CD8-positive, alpha-beta memory T cell (primary cell): ENCODE data around the gene MATN1. TPM values are rescaled to one million over a fixed set of nuclear protein-coding genes. Genes with fewer than 3 reads are reported as not detected.

Experiments
- CTCF ChIA-PET: fragments of 350-600 bp; sonication (Branson Sonifier 250); formaldehyde crosslinking; loops from one replicate; lab custom pipeline; 2021; ENCODE audit warnings: antibody characterized with exemption; lab: Charles Lee
- POLR2A ChIA-PET: fragments of 350-600 bp; sonication (Branson Sonifier 250); formaldehyde crosslinking; loops from one replicate; lab custom pipeline; 2021; ENCODE audit warnings: antibody characterized with exemption; lab: Charles Lee
- DNase-seq, 5 donors: peaks; one replicate each; pipeline versions ENCODE4 v3.0.0 to v3.0.0-alpha.2; 2020 to 2022; ENCODE audit warnings: mixed read lengths in 1 of 5
- H3K27ac ChIP-seq: one replicate; pipeline ENCODE4 v1.7.0; 2013; ENCODE audit warnings: low read depth, mild to moderate bottlenecking, low read length, moderate library complexity
- H3K27me3 ChIP-seq: 2 replicates; pipeline ENCODE4 v1.7.0; 2013; ENCODE audit warnings: low read length, mild to moderate bottlenecking; ENCODE audit not compliant: insufficient read depth, poor library complexity, severe bottlenecking
- H3K36me3 ChIP-seq: 2 replicates; pipeline ENCODE4 v1.7.0; 2013; ENCODE audit warnings: mild to moderate bottlenecking, low read length, moderate library complexity; ENCODE audit not compliant: insufficient read depth
- H3K4me1 ChIP-seq: 2 replicates; pipeline ENCODE4 v1.7.0; 2013; ENCODE audit warnings: mild to moderate bottlenecking, low read length, moderate library complexity; ENCODE audit not compliant: insufficient read depth
- H3K4me3 ChIP-seq: 2 replicates; pipeline ENCODE4 v1.7.0; 2013; ENCODE audit warnings: mild to moderate bottlenecking, low read length
- H3K9me3 ChIP-seq: 2 replicates; pipeline ENCODE4 v1.7.0; 2013; ENCODE audit warnings: mild to moderate bottlenecking, low read length
- H3K27ac Mint-ChIP-seq, 8 donors: one replicate each; pipeline ENCODE4 v1.8.0; 2020 to 2021; ENCODE audit warnings: mixed read lengths in 8 of 8, mild to moderate bottlenecking in 6 of 8, inconsistent platforms in 3 of 8, moderate library complexity in 3 of 8
- H3K27me3 Mint-ChIP-seq, 2 donors: one replicate each; pipeline ENCODE4 v1.8.0; 2020 to 2021; ENCODE audit warnings: mixed read lengths in 2 of 2, mild to moderate bottlenecking in 1 of 2, moderate library complexity in 1 of 2
- H3K36me3 Mint-ChIP-seq, 3 donors: one replicate each; pipeline ENCODE4 v1.8.0; 2020 to 2021; ENCODE audit warnings: mixed read lengths in 3 of 3, inconsistent platforms in 1 of 3, mild to moderate bottlenecking in 1 of 3
- H3K4me1 Mint-ChIP-seq, 3 donors: one replicate each; pipeline ENCODE4 v1.8.0; 2020 to 2021; ENCODE audit warnings: mixed read lengths in 3 of 3, inconsistent platforms in 1 of 3, mild to moderate bottlenecking in 1 of 3
- H3K4me3 Mint-ChIP-seq, 7 donors: one replicate each; pipeline ENCODE4 v1.8.0; 2020 to 2021; ENCODE audit warnings: mixed read lengths in 7 of 7, mild to moderate bottlenecking in 6 of 7, moderate library complexity in 4 of 7, inconsistent platforms in 2 of 7
- H3K9me3 Mint-ChIP-seq, 5 donors: one replicate each; pipeline ENCODE4 v1.8.0; 2020 to 2022; ENCODE audit warnings: mixed read lengths in 5 of 5, mild to moderate bottlenecking in 3 of 5, moderate library complexity in 2 of 5, inconsistent platforms in 1 of 5
- polyA plus RNA-seq: library from polyadenylated mRNA; unstranded; fragments of 300-500 nt; fragmentation: Illumina TruSeq; gene quantifications from one replicate; pipeline ENCODE4 v1.2.3, GENCODE V29; 2021
- total RNA-seq, 2 experiments: library from RNA; stranded (reverse); gene quantifications; one replicate each; pipeline ENCODE4 v1.2.3, GENCODE V29; 2021

The MATN1 gene
- total and polyA plus RNA-seq, 3 experiments from 2014 or later = 0.59 to 0.91 TPM; not detected in 1

DNA sequence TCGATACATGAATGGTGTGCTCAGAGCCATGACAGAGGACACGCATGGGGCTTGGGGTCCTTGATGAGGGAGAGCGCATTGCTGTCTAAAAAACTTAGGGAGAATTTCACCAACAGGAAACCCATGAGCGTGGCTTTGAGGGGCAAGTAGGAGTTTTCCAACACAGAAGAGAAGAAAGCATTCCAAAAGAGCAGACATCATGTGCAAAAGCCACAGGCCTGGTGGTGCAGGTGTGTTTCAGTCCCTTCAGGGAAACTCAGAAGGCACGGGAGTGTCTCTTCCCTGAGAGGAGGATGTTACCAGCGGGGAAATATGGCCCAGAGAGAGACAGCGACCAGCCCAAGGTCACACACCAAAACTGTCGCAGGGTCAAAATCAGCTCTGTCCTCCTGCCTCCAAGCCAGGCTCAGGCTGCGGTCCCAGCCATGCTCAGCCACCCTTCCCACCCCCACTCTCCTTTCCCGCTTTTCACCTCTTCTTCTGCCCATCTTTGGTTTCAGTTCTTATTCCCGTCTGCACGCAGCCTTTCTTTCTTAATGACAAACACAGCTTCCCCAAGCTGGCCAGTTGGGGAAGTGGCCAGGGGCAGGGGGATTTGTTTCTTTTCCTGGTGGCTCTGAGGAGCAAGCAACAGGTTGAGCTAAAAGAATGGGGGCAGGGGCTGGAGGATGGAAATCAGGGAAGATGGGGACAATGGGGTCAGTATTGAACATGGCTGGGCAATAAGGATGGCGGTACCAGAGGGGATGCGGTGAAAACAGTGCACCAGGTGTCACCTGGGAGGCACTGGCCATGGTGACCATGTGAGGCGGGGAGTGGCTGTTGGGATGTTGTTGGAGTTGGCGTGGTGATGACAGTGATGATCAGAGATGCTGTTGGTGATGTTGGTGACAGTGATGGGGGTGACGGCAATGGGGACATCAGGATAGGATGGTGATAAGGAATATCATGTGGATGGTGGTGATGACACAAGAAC lies 23.9 kb upstream of the MATN1 start:
- peak overlapping the region; percentile 53 for H3K4me3 ChIP-seq
- Mint-ChIP-seq H3K27ac (peak overlapping the region; percentile 92 to 100 (median 100)), H3K4me3 (peak overlapping the region; percentile 80 to 100 (median 85)), H3K9me3 (peaks cover 0 to 2% (median 0%) of the 10 kb centered on the region in 5 donors), H3K36me3 (peaks cover 0 to 74% (median 16%) of the 10 kb centered on the region in 3 donors), H3K4me1 (peaks cover 99 to 100% (median 100%) of the 10 kb centered on the region in 3 donors), H3K27me3 (peaks cover 0 to 12% of the 10 kb centered on the region in 2 donors)
- H3K36me3 ChIP-seq = peaks cover 23% of the 10 kb centered on the region
- CTCF ChIA-PET = interaction anchor here (1.4 to 11.3 kb wide), 3 partner anchors 27 to 33 kb away, joined by 5 to 76 read pairs (median 62); no protein-coding TSS in a partner anchor
- H3K9me3 ChIP-seq = no peaks in the 10 kb centered on the region
- DNase-seq = no peak
- POLR2A ChIA-PET = interaction anchor here (1.0 to 11.8 kb wide), 3 partner anchors 9 to 32 kb away, joined by 4 to 189 read pairs (median 5); partner anchors contain the start of gene LAPTM5
- no peaks in the 10 kb centered on the region for H3K27me3 ChIP-seq
- peak overlapping the region; percentile 53 for H3K27ac ChIP-seq
- H3K4me1 ChIP-seq = peaks cover 99% of the 10 kb centered on the region

DNA sequence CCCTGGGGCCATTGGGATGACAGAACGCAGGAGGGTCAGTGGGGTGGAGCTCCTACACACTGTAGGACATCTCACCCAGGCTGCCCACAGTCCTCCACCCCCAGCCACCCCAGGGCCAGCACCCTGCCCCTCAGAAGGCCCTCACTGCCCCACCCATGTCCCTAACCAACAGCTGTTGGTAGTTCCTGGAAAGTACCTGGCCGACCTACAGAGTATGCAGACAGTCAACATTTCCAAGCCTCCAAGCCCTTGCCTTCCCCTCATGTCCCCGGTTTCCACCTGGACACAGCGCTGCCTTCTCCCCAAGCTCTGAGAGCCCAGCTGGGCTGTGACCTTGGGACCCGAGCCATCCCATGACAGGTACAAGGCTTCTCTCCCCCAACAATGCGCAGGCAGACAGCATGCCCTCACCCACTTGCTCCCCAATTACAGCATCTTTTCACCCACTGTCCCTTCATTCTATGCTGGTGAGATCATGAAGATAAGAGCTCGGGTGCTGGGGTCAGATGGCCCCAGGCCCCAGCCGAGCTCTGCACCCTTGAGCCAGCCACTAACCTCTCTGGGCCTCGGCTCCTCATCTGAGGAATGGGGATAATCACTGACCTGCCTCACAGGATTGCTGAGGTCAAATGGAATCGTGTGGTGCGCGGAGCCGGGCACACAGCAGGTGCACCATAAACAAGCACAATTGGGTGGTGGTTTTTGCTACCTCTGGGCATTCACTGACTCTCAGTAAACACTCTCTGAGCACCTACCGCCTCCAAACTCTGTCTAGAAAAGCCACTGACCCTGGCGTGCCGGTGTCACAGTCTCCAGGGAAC lies 23.0 kb upstream of the MATN1 start:
- H3K36me3 ChIP-seq = peaks cover 32% of the 10 kb centered on the region
- POLR2A ChIA-PET = interaction anchor here (1.0 to 11.8 kb wide), 5 partner anchors 10 to 32 kb away, joined by 3 to 189 read pairs (median 5); partner anchors contain the start of gene LAPTM5
- peak overlapping the region; percentile 10 for H3K27ac ChIP-seq
- peaks cover 99% of the 10 kb centered on the region for H3K4me1 ChIP-seq
- H3K4me3 Mint-ChIP-seq = peak overlapping the region; percentile 80 to 100 (median 85)
- peaks cover 0 to 2% (median 0%) of the 10 kb centered on the region in 5 donors for H3K9me3 Mint-ChIP-seq
- no peak for DNase-seq
- H3K4me3 ChIP-seq = peak overlapping the region; percentile 46
- H3K27me3 Mint-ChIP-seq = peaks cover 0 to 12% of the 10 kb centered on the region in 2 donors
- H3K4me1 Mint-ChIP-seq = peaks cover 98 to 100% (median 100%) of the 10 kb centered on the region in 3 donors
- H3K36me3 Mint-ChIP-seq = peaks cover under 1 to 74% (median 20%) of the 10 kb centered on the region in 3 donors
- H3K27me3 ChIP-seq = no peaks in the 10 kb centered on the region
- no peaks in the 10 kb centered on the region for H3K9me3 ChIP-seq
- peak overlapping the region; percentile 92 to 100 (median 100) for H3K27ac Mint-ChIP-seq
- CTCF ChIA-PET = interaction anchor here (0.8 to 5.7 kb wide), 5 partner anchors 11 to 35 kb away, joined by 3 to 67 read pairs (median 5); partner anchors contain the start of gene LAPTM5

DNA sequence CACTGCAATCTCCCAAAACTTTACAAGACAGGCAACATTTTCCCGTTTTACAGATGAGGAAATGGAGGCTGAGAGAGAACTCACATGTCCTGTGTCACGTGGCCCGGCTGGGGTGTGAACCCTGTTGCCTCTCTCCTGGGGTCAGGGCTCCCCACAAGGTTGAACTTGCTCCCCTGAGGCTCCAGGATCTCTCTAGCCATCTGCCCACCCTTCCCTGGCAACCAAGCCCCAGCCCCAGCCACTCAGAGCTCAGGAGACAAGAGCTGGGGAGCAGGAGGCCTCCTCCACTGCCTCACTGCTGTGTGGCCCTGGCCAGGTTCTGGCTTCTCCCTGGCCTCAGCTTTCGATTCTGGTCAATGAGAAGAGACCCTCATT lies 22.4 kb upstream of the MATN1 start:
- Histone ChIP-seq H3K4me3 (peak overlapping the region; percentile 46), H3K27ac (peak overlapping the region; percentile 10), H3K4me1 (peaks cover 99% of the 10 kb centered on the region), H3K36me3 (peaks cover 38% of the 10 kb centered on the region), H3K9me3 (no peaks in the 10 kb centered on the region), H3K27me3 (no peaks in the 10 kb centered on the region)
- Mint-ChIP-seq H3K36me3 (peaks cover 7 to 76% (median 25%) of the 10 kb centered on the region in 3 donors), H3K27me3 (peaks cover 0 to 12% of the 10 kb centered on the region in 2 donors), H3K4me3 (peak overlapping the region; percentile 80 to 88 (median 84)), H3K4me1 (peaks cover 98 to 100% (median 100%) of the 10 kb centered on the region in 3 donors), H3K9me3 (peaks cover 0 to 2% (median 0%) of the 10 kb centered on the region in 5 donors), H3K27ac (peak overlapping the region; percentile 92 to 100 (median 100))
- ChIA-PET POLR2A (interaction anchor here (1.0 to 11.8 kb wide), 4 partner anchors 11 to 33 kb away, joined by 3 to 189 read pairs (median 14); partner anchors contain the start of gene LAPTM5), CTCF (interaction anchor here (0.8 to 5.7 kb wide), 5 partner anchors 12 to 36 kb away, joined by 3 to 67 read pairs (median 5); partner anchors contain the start of gene LAPTM5)
- no peak for DNase-seq

DNA sequence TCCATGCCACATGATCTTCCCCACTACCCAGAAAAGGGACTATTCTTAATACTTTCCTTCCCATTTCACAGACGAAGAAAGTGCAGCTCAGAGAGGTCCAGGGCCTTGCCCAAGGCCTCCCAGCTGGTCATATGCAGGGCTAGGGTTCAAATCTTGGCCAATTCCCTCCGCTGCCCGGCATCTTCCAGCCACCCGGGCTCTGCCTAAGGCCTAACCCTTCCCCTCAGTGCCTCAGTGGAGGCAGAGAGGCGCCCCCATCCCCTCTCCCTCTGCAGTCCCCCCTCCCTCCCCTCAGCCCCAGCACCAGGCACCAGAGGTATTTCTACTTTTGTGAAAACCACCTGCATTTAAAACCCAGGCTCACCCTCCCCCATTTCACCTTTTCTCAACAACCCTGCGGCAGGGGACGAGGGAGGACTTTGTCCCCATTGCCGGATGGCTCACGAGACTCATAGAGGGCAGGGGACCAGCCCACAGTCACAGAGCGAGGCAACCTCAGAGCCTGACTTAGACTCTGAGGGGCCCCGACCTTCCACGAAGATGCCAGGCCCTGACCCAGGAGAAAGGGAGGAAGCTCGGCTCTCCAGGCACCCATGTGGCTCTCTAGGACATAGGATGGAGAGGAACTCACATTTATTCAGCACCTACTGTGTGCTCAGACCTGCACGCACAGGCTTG lies 21.9 kb upstream of the MATN1 start:
- ChIA-PET POLR2A (interaction anchor here (2.4 to 11.8 kb wide), 3 partner anchors 11 to 27 kb away, joined by 23 to 189 read pairs (median 25); partner anchors contain the start of gene LAPTM5), CTCF (interaction anchor here (0.8 to 5.7 kb wide), 6 partner anchors 12 to 38 kb away, joined by 3 to 67 read pairs (median 38); partner anchors contain the start of gene LAPTM5)
- Histone ChIP-seq H3K9me3 (no peaks in the 10 kb centered on the region), H3K27me3 (no peaks in the 10 kb centered on the region), H3K4me1 (peaks cover 99% of the 10 kb centered on the region), H3K36me3 (peaks cover 42% of the 10 kb centered on the region), H3K4me3 (peak overlapping the region; percentile 46), H3K27ac (peak overlapping the region; percentile 10)
- Mint-ChIP-seq H3K36me3 (peaks cover 7 to 77% (median 26%) of the 10 kb centered on the region in 3 donors), H3K4me1 (peaks cover 98 to 100% (median 100%) of the 10 kb centered on the region in 3 donors), H3K27me3 (peaks cover 0 to 12% of the 10 kb centered on the region in 2 donors), H3K27ac (peak overlapping the region; percentile 92 to 100 (median 100)), H3K9me3 (peaks cover 0 to 2% (median 0%) of the 10 kb centered on the region in 5 donors), H3K4me3 (peak overlapping the region; percentile 80 to 88 (median 84))
- DNase-seq = no peak

DNA sequence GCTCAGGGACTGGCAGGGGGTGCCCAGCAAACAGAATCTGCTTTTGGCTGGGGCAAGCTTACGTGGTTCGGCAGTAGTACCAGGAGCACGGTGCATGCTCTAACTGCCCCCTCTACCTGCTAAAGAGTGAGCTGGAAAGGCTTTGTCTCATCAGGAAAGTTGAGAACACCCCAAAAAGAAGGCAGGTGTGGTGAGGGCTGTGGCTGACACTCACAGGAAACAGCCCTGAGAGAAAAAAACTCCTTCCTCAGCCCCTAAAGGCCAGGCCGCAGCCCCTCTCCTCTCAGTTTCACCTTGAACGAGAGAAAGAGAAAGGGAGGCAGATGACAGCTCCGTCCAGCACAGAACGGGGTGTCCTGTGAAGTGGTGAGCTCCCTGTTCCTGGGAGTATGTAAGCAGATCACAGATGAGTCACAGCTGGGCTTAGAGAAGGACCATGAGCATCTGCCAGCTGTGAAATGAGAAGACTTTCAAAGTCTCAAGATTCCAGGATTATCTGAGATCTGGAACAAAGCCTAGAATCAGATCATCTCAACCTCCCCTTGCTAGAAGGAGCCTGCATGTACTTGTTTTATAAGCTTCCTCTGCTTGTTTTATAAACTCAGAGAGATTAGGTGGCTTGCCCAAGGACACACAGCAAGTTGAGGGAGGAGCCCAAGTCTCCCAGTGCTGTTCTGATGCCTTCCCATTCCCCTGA lies 20.8 kb upstream of the MATN1 start:
- Histone ChIP-seq H3K4me3 (peak overlapping the region; percentile 61), H3K4me1 (peaks cover 88% of the 10 kb centered on the region), H3K27me3 (no peaks in the 10 kb centered on the region), H3K36me3 (peaks cover 51% of the 10 kb centered on the region), H3K27ac (peak overlapping the region; percentile 69), H3K9me3 (no peaks in the 10 kb centered on the region)
- Mint-ChIP-seq H3K9me3 (peaks cover 0 to 2% (median 0%) of the 10 kb centered on the region in 5 donors), H3K4me1 (peaks cover 96 to 100% (median 100%) of the 10 kb centered on the region in 3 donors), H3K4me3 (peak overlapping the region; percentile 80 to 88 (median 84)), H3K36me3 (peaks cover 10 to 76% (median 27%) of the 10 kb centered on the region in 3 donors), H3K27ac (peak overlapping the region; percentile 93 to 100 (median 100)), H3K27me3 (peaks cover 0 to 6% of the 10 kb centered on the region in 2 donors)
- peak in 4 of 5 donors; percentile 31 to 76 (median 62) for DNase-seq
- POLR2A ChIA-PET = interaction anchor here (0.6 to 11.8 kb wide), 10 partner anchors 9 to 1125 kb away, joined by 3 to 189 read pairs (median 5); partner anchors contain the start of genes LAPTM5 and MATN1
- CTCF ChIA-PET = interaction anchor here (1.0 to 5.7 kb wide), 11 partner anchors 8 to 39 kb away, joined by 4 to 67 read pairs (median 11); partner anchors contain the start of gene LAPTM5

DNA sequence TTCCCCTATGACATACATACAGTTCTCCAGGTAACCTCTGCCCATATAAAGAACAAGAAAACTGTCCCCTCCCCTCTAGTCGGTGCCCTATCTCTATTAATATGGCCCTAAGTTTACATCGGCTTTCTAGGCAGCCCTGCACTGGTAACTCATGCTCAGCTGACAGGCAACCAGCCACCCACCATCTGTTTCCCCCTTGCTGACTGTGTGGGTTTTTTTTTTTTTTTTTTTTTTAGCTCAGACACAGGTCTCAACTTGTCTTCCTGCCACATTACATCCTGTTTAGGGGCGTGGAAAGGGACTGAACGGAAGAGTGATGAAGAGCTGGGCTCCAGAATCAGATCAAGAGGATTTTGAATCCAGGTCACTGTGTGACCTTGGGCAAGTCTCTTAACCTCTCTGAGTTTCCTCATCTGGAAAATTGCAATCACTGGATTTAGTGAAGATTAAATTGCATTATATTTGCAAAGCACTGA lies 20.2 kb upstream of the MATN1 start:
- no peaks in the 10 kb centered on the region for H3K9me3 ChIP-seq
- POLR2A ChIA-PET = interaction anchor here (0.6 to 11.8 kb wide), 12 partner anchors 9 to 1202 kb away, joined by 3 to 189 read pairs (median 4); partner anchors contain the start of genes LAPTM5 and MATN1
- no peaks in the 10 kb centered on the region for H3K27me3 ChIP-seq
- Mint-ChIP-seq H3K4me1 (peaks cover 94 to 100% (median 99%) of the 10 kb centered on the region in 3 donors), H3K36me3 (peaks cover 15 to 76% (median 27%) of the 10 kb centered on the region in 3 donors), H3K27me3 (peaks cover 0 to 3% of the 10 kb centered on the region in 2 donors), H3K4me3 (peak overlapping the region; percentile 80 to 88 (median 84)), H3K27ac (peak overlapping the region; percentile 93 to 100 (median 100)), H3K9me3 (peaks cover 0 to 2% (median 0%) of the 10 kb centered on the region in 5 donors)
- peak; percentile 62 to 89 (median 84) for DNase-seq
- peaks cover 52% of the 10 kb centered on the region for H3K36me3 ChIP-seq
- peaks cover 87% of the 10 kb centered on the region for H3K4me1 ChIP-seq
- H3K27ac ChIP-seq = peak overlapping the region; percentile 69
- CTCF ChIA-PET = interaction anchor here (1.0 to 5.7 kb wide), 11 partner anchors 9 to 39 kb away, joined by 4 to 67 read pairs (median 11); partner anchors contain the start of gene LAPTM5
- H3K4me3 ChIP-seq = peak overlapping the region; percentile 61
